OCI-LY3 (cell line): Measurements from ENCODE around the gene POFUT2.

ENCODE experiments used
- H2AFZ ChIP-seq: fragments of 200-600, 300-600 bp; shearing (Covaris generic); 2 replicates; pipeline ENCODE4 v1.6.0; 2014; ENCODE audit warnings: antibody characterized with exemption, low read depth, low read length
- H3K27ac ChIP-seq: fragments of 200-600, 300-600 bp; sonication (generic); 2 replicates; pipeline ENCODE4 v1.5.1; 2014; ENCODE audit warnings: mild to moderate bottlenecking, low read length, moderate library complexity, mixed read lengths
- H3K27me3 ChIP-seq: fragments of 200-600, 300-600 bp; sonication (generic); 2 replicates; pipeline ENCODE4 v1.6.1; 2014; ENCODE audit warnings: low read depth, low read length, mixed read lengths
- H3K36me3 ChIP-seq: fragments of 200-600, 300-600 bp; sonication (generic); replicated peaks from 2 replicates; pipeline ENCODE3; 2014; ENCODE audit warnings: low read depth, low read length, mixed read lengths
- H3K4me1 ChIP-seq: fragments of 300-600, 200-600 bp; sonication (generic); 2 replicates; pipeline ENCODE4 v1.6.1; 2014; ENCODE audit warnings: low read length, mixed read lengths
- H3K4me2 ChIP-seq: fragments of 200-600, 300-600 bp; sonication (generic); 2 replicates; pipeline ENCODE4 v1.6.1; 2014; ENCODE audit warnings: low read length, mixed read lengths
- H3K4me3 ChIP-seq: fragments of 300-600, 200-600 bp; sonication (generic); 2 replicates; pipeline ENCODE4 v1.5.1; 2014; ENCODE audit warnings: antibody characterized with exemption, mild to moderate bottlenecking, low read length, moderate library complexity
- H3K79me2 ChIP-seq: fragments of 300-600, 200-600 bp; shearing (Covaris generic); 2 replicates; pipeline ENCODE4 v1.6.1; 2014; ENCODE audit warnings: mild to moderate bottlenecking, low read length, mixed read lengths
- H3K9ac ChIP-seq: fragments of 300-600, 200-600 bp; shearing (Covaris generic); 2 replicates; pipeline ENCODE4 v1.6.0; 2014; ENCODE audit warnings: mild to moderate bottlenecking, low read length, moderate library complexity
- H3K9me3 ChIP-seq: fragments of 200-600, 300-600 bp; shearing (Covaris generic); 2 replicates; pipeline ENCODE4 v1.6.1; 2014; ENCODE audit warnings: low read length, mixed read lengths; ENCODE audit not compliant: insufficient read depth
- H4K20me1 ChIP-seq: fragments of 200-600, 300-600 bp; sonication (generic); 2 replicates; pipeline ENCODE4 v1.6.1; 2016; ENCODE audit warnings: low read length, mixed read lengths; ENCODE audit not compliant: insufficient read depth
- CTCF ChIP-seq: fragments of 200-600, 300-600 bp; sonication (generic); IDR thresholded peaks from 2 replicates; pipeline ENCODE4 v1.5.1; 2014; ENCODE audit warnings: antibody characterized with exemption, low read length, low read depth
- EZH2phosphoT487 ChIP-seq: fragments of 200-600 bp; shearing (Covaris generic); IDR thresholded peaks from 2 replicates; pipeline ENCODE4 v1.6.1; 2018; ENCODE audit warnings: antibody characterized with exemption, mixed run types, low read depth

The POFUT2 gene

GRCh38 chr21:45255381-45256020, 32.2 kb downstream of the POFUT2 start:
- TF ChIP-seq CTCF (no peak), EZH2phosphoT487 (no peak)
- Histone ChIP-seq H3K4me2 (peak overlapping the region; percentile 57), H4K20me1 (no peaks in the 10 kb centered on the region), H3K9me3 (no peaks in the 10 kb centered on the region), H3K27ac (no peak overlapping the region), H3K4me3 (peak overlapping the region; percentile 64), H3K4me1 (peaks cover 3% of the 10 kb centered on the region; the same call in 1 of the 2 replicates), H3K9ac (no peak overlapping the region), H3K36me3 (no peaks in the 10 kb centered on the region), H3K79me2 (no peaks in the 10 kb centered on the region), H3K27me3 (no peaks in the 10 kb centered on the region), H2AFZ (0 out of 2 replicates have a peak overlapping the region, but pooled peaks have one; percentile 39)

GRCh38 chr21:45254460-45254930, 33.2 kb downstream of the POFUT2 start:
- H3K4me1 ChIP-seq: peaks cover 3% of the 10 kb centered on the region; the same call in 1 of the 2 replicates
- H3K9ac ChIP-seq: no peak overlapping the region
- no peaks in the 10 kb centered on the region for H3K27me3 ChIP-seq
- no peak overlapping the region for H3K27ac ChIP-seq
- peak overlapping the region; percentile 57 for H3K4me2 ChIP-seq
- no peaks in the 10 kb centered on the region for H3K36me3 ChIP-seq
- TF ChIP-seq CTCF (no peak), EZH2phosphoT487 (no peak)
- no peaks in the 10 kb centered on the region for H3K9me3 ChIP-seq
- no peaks in the 10 kb centered on the region for H4K20me1 ChIP-seq
- H2AFZ ChIP-seq: 0 out of 2 replicates have a peak overlapping the region, but pooled peaks have one; percentile 39
- H3K79me2 ChIP-seq: no peaks in the 10 kb centered on the region
- H3K4me3 ChIP-seq: 0 out of 2 replicates have a peak overlapping the region, but pooled peaks have one; percentile 64

DNA sequence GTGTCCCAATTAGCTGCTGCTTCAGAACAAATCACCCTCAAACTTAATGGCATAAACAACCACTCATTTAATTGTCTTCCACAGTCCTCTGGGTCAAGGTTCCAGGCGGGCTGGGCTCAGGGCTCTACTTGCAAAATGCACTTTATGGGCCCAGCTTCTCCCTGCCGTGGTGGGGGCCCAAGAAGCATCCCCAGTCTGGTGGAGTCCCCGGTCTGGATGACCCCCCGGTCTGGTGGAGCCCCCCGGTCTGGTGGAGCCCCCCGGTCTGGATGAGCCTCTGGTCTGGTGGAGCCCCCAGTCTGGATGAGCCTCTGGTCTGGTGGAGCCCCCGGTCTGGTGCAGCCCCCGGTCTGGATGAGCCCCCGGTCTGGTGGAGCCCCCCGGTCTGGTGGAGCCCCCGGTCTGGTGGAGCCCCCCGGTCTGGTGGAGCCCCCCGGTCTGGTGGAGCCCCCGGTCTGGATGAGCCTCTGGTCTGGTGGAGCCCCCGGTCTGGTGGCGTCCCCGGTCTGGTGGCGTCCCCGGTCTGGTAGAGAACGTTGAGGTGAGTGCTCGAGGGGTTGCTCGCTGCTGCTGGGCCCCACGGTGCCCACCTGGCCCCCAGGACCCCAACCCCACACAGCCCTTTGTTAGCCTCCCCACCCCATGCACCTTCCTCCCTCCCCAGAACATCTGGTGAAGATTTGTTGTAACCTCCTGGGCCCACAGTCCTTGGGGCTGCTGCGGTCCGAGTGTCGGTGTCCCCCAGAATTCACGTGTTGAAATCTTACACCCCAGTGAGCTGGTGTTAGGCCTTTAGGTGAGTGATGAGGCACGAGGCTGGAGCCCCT, 33.8 kb downstream of the POFUT2 start:
- no peaks in the 10 kb centered on the region for H3K36me3 ChIP-seq
- H3K4me2 ChIP-seq: no peak overlapping the region
- no peaks in the 10 kb centered on the region for H3K79me2 ChIP-seq
- no peaks in the 10 kb centered on the region for H3K27me3 ChIP-seq
- no peaks in the 10 kb centered on the region for H3K9me3 ChIP-seq
- H3K27ac ChIP-seq: no peak overlapping the region
- H2AFZ ChIP-seq: no peak overlapping the region
- no peak overlapping the region for H3K9ac ChIP-seq
- H4K20me1 ChIP-seq: no peaks in the 10 kb centered on the region
- TF ChIP-seq EZH2phosphoT487 (no peak), CTCF (no peak)
- H3K4me1 ChIP-seq: peaks cover 3% of the 10 kb centered on the region; the same call in 1 of the 2 replicates
- no peak overlapping the region for H3K4me3 ChIP-seq

DNA sequence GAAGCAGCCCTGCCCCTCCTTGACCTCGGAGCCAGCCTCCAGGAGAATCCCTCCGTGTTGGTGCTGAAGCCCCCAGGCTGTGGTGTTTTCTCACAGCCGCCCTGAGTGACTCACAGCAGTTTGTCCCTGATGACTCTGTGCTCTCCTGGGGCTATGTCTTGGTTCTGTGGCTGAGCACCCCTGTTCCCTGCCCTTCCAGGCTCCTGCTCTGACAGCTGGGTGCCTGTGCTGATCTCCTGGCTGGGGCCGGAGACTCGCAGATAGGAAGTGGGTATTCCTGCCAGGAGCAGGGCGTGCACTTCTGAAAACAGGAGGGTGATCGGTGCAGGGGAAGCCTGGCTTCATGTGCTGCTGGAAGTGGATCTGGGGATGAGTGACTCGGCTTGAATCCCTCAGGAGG, 34.5 kb downstream of the POFUT2 start:
- Histone ChIP-seq H3K4me1 (peaks cover 3% of the 10 kb centered on the region; the same call in 1 of the 2 replicates), H3K27me3 (no peaks in the 10 kb centered on the region)

More for the DNA sequence above, 34.5 kb downstream of the POFUT2 start:
- H3K9ac ChIP-seq: no peak overlapping the region
- no peaks in the 10 kb centered on the region for H3K9me3 ChIP-seq
- H3K79me2 ChIP-seq: no peaks in the 10 kb centered on the region
- no peak overlapping the region for H3K4me3 ChIP-seq
- H3K36me3 ChIP-seq: no peaks in the 10 kb centered on the region
- H3K4me2 ChIP-seq: no peak overlapping the region
- no peak overlapping the region for H3K27ac ChIP-seq
- no peaks in the 10 kb centered on the region for H4K20me1 ChIP-seq
- no peak overlapping the region for H2AFZ ChIP-seq
- TF ChIP-seq EZH2phosphoT487: no peak
- TF ChIP-seq CTCF: no peak
